AG04449 (cell line): ENCODE data around the gene PDZD2.

Experiments
- CTCF ChIA-PET: fragments of 350-600 bp; formaldehyde crosslinking; extraction: SDS; loops from one replicate; lab custom pipeline; 2021; ENCODE audit warnings: antibody characterized with exemption; lab: Yijun Ruan, JAX
- POLR2A ChIA-PET: fragments of 400-600, 350-600 bp; formaldehyde crosslinking; extraction: SDS; loops from one replicate; lab custom pipeline; 2020; ENCODE audit warnings: antibody characterized with exemption, inconsistent platforms; lab: Yijun Ruan, JAX
- DNase-seq: peaks from one replicate; pipeline ENCODE4 v3.0.0-alpha.2; 2010; ENCODE audit warnings: low read depth, low spot score
- H3K4me3 ChIP-seq: 2 replicates; pipeline ENCODE4 v1.5.1; 2011; ENCODE audit warnings: low read depth, mild to moderate bottlenecking, control low read depth, low read length
- TF ChIP-seq, protein P1 (sequence below): IDR thresholded peaks from one replicate; pipeline ENCODE4 v1.5.1; 2011; ENCODE audit warnings: mild to moderate bottlenecking, moderate library complexity, low read length, control low read depth, inconsistent platforms; ENCODE audit not compliant: insufficient read depth; ENCODE audit errors: missing control alignments

PDZD2 gene

GRCh38 chr5:31995714-31996113 is 356.8 kb downstream of the PDZD2 start:
- no peak overlapping the region for H3K4me3 ChIP-seq
- no peak for DNase-seq
- ChIA-PET POLR2A (no interaction called here), CTCF (no interaction called here)
- TF ChIP-seq, protein P1, sequence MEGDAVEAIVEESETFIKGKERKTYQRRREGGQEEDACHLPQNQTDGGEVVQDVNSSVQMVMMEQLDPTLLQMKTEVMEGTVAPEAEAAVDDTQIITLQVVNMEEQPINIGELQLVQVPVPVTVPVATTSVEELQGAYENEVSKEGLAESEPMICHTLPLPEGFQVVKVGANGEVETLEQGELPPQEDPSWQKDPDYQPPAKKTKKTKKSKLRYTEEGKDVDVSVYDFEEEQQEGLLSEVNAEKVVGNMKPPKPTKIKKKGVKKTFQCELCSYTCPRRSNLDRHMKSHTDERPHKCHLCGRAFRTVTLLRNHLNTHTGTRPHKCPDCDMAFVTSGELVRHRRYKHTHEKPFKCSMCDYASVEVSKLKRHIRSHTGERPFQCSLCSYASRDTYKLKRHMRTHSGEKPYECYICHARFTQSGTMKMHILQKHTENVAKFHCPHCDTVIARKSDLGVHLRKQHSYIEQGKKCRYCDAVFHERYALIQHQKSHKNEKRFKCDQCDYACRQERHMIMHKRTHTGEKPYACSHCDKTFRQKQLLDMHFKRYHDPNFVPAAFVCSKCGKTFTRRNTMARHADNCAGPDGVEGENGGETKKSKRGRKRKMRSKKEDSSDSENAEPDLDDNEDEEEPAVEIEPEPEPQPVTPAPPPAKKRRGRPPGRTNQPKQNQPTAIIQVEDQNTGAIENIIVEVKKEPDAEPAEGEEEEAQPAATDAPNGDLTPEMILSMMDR: no peak

DNA sequence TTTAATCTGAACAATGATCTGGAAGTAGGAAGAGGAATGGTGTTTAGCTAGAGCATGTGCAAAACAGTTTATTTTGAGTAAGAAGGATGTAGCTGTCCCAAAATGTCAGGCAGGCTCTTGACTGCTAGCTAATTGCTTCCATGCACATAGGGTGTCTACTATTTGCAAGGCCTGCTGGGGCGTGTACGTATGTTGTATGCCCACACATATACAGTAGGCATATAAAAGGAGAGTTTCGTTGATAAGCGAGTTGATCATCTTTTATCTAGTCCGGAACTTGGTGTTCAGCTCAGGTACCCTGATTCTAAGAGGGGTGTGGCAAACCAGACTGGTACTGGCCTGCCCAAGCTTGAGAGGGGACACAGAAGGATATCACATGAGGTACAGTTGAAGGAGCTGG is 358.0 kb downstream of the PDZD2 start:
- DNase-seq: no peak
- POLR2A ChIA-PET: no interaction called here
- TF ChIP-seq, protein P1: no peak
- H3K4me3 ChIP-seq: no peak overlapping the region
- CTCF ChIA-PET: interaction anchor here (1.0 kb wide), 1 partner anchor 162 kb away, joined by 3 read pairs; no protein-coding TSS in a partner anchor

- CTCF ChIA-PET: no interaction called here
- TF ChIP-seq, protein P1: no peak
- DNase-seq: no peak
- POLR2A ChIA-PET: no interaction called here
- H3K4me3 ChIP-seq: no peak overlapping the region
These were observed 360.5 kb downstream of the PDZD2 start for GRCh38 chr5:31999470-31999869.

DNA sequence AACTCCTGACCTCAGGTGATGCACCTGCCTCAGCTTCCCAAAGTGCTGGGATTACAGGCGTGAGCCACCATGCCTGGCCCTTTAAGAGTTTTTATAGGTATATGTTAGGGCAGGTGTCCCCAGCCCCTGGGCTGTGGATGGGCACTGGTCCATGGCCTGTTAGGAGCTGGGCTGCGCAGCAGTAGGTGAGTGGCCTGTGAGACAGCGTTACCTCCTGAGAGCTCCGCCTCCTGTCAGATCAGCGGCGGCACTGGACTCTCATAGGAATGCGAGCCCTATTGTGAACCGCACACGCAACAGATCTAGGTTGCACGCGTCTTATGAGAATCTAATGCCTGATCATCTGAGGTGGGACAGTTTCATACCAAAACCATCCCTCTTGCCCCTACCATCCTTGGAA is 361.8 kb downstream of the PDZD2 start:
- no peak overlapping the region for H3K4me3 ChIP-seq
- ChIA-PET POLR2A (no interaction called here), CTCF (interaction anchor here (1.0 kb wide), 1 partner anchor 76 kb away, joined by 4 read pairs; no protein-coding TSS in a partner anchor)
- DNase-seq: no peak
- TF ChIP-seq, protein P1: no peak

DNA sequence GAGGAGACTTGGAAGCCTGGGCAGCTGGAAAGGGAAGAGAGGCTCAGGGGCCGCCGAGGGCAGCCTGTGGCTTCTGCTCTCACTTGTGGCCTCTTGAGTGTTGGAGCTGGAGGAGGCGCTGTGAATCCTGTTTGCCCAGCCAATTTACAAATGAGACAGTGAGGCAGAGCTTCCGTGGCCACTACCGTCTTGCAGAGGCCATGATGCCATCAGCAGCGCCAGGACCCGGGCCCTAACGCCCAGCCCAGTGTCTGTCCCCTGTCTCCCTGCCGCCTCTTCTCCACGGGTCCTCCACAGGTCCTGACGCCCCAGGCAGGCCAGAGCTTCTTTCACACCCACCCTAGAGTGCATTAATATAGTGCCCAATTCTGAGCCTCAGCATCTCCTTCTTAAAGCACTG is 362.4 kb downstream of the PDZD2 start:
- TF ChIP-seq, protein P1: no peak
- no peak overlapping the region for H3K4me3 ChIP-seq
- DNase-seq: no peak
- ChIA-PET POLR2A (no interaction called here), CTCF (interaction anchor here (1.0 kb wide), 1 partner anchor 76 kb away, joined by 4 read pairs; no protein-coding TSS in a partner anchor)

DNA sequence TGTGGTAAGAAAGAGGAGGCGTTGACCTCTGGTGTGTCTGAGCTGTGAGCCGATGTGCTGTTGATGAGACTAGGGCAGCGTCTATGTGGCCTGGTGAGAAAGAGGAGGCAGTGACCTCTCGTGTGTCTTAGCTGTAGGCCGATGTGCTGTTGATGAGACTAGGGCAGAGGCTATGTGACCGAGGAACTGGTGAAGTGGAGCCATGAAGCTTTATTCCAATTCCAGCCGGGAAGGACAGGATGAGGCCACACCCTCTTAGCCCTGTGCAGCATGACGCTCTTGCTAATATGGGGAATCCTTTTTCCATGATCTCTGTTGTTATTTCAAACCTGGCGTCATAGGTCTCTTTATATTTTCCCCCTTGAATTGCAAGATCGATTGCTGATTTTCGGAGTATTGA is 362.8 kb downstream of the PDZD2 start:
- TF ChIP-seq, protein P1: no peak
- no peak overlapping the region for H3K4me3 ChIP-seq
- POLR2A ChIA-PET: no interaction called here
- CTCF ChIA-PET: interaction anchor here (1.0 kb wide), 1 partner anchor 75 kb away, joined by 4 read pairs; no protein-coding TSS in a partner anchor
- no peak for DNase-seq
